ENCODE measurements around the gene ALDOB. TPM values are rescaled to one million over a fixed set of nuclear protein-coding genes. Genes with fewer than 3 reads are reported as not detected.

Gene ALDOB
- total RNA-seq, 4 donors from 2014 or later = 0.95 TPM; not detected in 3

DNA sequence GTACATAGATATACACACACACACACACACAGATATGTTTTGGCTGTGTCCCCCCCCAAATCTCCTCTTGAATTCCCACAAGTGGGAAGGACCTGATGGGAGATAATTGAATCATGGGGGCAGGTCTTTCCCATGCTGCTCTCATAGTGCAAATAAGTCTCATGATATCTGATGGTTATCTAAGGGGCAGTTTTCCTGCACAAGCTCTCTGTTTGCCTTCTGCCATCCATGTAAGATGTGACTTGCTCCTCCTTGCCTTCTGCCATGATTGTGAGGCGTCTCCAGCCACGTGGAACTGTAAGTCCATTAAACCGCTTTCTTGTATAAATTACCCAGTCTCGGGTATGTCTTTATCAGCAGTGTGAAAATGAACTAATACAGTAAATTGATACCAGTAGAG, 15.9 kb upstream of the ALDOB start:
- intact Hi-C loops (cut with DNase I; ENCODE audit: low total_unique reads) = no loop called here
- H3K27ac ChIP-seq = no peak overlapping the region
- no peaks in the 10 kb centered on the region for H3K27me3 ChIP-seq

DNA sequence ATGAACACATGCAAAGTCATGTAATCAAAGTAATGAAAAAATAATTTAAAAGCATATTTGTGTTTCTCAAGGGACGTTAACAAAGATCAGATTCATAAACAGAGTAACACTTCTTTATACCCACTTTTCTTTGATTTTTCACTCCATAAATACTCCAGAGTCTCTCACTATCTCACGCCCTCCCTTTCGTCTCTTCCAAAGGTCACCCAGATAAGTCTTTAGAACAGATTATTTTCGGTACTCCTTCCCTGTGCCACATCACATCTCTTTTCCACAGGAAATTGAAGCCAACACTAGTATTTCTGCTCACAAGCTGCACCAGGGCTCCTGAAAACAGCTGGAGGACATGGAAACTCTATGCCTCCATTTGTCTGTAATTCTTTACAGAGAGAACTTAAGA, 15.4 kb upstream of the ALDOB start:
- no peaks in the 10 kb centered on the region for H3K36me3 ChIP-seq
- H3K9me3 ChIP-seq = no peaks in the 10 kb centered on the region
- intact Hi-C loops (cut with DNase I; ENCODE audit: low total_unique reads) = no loop called here
- TF ChIP-seq POLR2A (IDR thresholded peaks at IDR 0.05) = no peak
- TF ChIP-seq, protein P1, sequence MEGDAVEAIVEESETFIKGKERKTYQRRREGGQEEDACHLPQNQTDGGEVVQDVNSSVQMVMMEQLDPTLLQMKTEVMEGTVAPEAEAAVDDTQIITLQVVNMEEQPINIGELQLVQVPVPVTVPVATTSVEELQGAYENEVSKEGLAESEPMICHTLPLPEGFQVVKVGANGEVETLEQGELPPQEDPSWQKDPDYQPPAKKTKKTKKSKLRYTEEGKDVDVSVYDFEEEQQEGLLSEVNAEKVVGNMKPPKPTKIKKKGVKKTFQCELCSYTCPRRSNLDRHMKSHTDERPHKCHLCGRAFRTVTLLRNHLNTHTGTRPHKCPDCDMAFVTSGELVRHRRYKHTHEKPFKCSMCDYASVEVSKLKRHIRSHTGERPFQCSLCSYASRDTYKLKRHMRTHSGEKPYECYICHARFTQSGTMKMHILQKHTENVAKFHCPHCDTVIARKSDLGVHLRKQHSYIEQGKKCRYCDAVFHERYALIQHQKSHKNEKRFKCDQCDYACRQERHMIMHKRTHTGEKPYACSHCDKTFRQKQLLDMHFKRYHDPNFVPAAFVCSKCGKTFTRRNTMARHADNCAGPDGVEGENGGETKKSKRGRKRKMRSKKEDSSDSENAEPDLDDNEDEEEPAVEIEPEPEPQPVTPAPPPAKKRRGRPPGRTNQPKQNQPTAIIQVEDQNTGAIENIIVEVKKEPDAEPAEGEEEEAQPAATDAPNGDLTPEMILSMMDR (IDR thresholded peaks at IDR 0.05) = no peak
- H3K27me3 ChIP-seq = no peaks in the 10 kb centered on the region
- H3K27ac ChIP-seq = no peak overlapping the region
- no peaks in the 10 kb centered on the region for H3K4me1 ChIP-seq
- no peak overlapping the region for H3K4me3 ChIP-seq
- DNase-seq = no peak

More for the DNA sequence above, 15.9 kb upstream of the ALDOB start:
- Histone ChIP-seq H3K4me3 (no peak overlapping the region), H3K9me3 (no peaks in the 10 kb centered on the region), H3K4me1 (no peaks in the 10 kb centered on the region), H3K36me3 (no peaks in the 10 kb centered on the region)
- DNase-seq = no peak
- TF ChIP-seq, protein P1 (IDR thresholded peaks at IDR 0.05) = no peak
- no peak for TF ChIP-seq POLR2A (IDR thresholded peaks at IDR 0.05)

DNA sequence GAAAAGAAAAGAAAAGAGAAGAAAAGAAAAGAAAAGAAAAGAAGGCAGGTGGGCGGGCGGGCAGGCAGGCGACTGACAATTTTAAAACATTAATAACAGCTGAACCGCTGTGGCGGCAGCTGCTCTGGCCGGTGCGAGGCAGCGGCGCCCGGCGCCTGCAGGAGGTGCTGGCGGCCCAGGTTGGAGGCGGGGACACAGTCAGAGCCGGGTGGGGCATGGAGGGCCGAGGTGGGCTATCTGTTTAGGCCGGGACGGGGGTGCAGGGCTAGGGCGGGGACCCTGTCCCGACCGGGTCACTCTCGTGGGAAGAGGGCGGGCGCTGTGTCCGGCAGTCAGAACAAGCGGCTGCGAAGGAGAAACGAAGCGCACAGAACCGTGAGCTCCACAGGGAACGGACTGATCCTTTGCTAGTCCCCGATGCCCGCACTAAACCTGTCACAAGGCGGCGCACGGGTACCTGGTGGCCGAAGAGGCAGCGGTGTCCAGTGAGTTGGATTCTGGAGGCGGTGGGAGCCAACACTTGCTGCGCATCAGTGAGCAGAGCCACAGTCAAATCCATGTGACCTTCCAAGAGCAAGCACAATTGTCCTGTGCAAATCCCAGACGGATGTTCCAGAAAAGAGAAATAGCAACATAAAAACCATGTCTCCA, 13.6 kb upstream of the ALDOB start:
- peak overlapping the region; percentile 42 to 55 for H3K27ac ChIP-seq

DNA sequence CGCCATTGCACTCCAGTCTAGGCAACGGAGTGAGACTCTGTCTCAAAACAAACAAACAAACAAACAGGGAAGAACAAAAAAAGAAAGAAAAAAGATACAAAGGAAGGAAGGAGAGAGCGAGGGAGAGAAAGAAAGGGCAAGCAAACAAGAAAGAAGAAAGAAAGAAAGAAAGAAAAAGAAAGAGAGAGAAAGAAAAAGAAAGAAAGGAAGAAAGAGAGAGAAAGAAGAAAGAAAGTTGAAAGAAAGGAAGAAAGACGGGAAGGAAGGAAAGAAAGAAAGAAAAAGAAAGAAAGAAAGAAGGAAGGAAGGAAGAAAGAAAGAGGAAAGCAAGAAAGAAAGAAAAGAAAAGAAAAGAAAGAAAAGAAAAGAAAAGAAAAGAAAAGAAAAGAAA, 13.1 kb upstream of the ALDOB start:
- intact Hi-C loops (cut with DNase I; ENCODE audit: low total_unique reads) = no loop called here
- H3K4me3 ChIP-seq = peak overlapping the region in 1 of 2 donors; percentile 54
- no peaks in the 10 kb centered on the region for H3K9me3 ChIP-seq
- no peaks in the 10 kb centered on the region for H3K27me3 ChIP-seq
- no peak overlapping the region for H3K27ac ChIP-seq
- no peak for DNase-seq
- TF ChIP-seq POLR2A (IDR thresholded peaks at IDR 0.05) = no peak
- TF ChIP-seq, protein P1 (IDR thresholded peaks at IDR 0.05) = no peak
- no peaks in the 10 kb centered on the region for H3K4me1 ChIP-seq
- no peaks in the 10 kb centered on the region for H3K36me3 ChIP-seq

More for the DNA sequence above, 13.6 kb upstream of the ALDOB start:
- Histone ChIP-seq H3K36me3 (no peaks in the 10 kb centered on the region), H3K9me3 (no peaks in the 10 kb centered on the region), H3K27me3 (no peaks in the 10 kb centered on the region), H3K4me3 (peak overlapping the region; percentile 36 to 54), H3K4me1 (no peaks in the 10 kb centered on the region)
- intact Hi-C loops (cut with DNase I; ENCODE audit: low total_unique reads) = no loop called here
- DNase-seq = peak; percentile 51 to 56
- TF ChIP-seq, protein P1 (IDR thresholded peaks at IDR 0.05) = peak; percentile 48 to 64 (median 58)
- no peak for TF ChIP-seq POLR2A (IDR thresholded peaks at IDR 0.05)

DNA sequence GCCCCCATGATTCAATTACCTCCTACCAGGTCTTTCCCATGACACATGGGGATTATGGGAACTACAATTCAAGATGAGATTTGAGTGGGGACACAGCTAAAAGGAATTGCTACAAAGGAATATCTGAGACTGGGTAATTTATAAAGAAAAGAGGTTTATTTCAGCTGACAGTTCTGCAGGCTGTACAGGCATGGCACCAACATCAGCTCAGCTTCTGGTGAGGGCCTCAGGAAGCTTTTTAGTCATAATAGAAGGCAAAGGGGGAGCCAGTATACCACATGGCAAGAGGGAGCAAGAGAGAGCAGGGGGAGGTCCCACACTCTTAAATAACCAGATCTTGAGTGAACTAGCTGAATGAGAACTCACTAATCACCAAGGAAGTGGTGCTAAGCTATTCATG, 11.2 kb upstream of the ALDOB start:
- Histone ChIP-seq H3K9me3 (no peaks in the 10 kb centered on the region), H3K27ac (no peak overlapping the region), H3K27me3 (no peaks in the 10 kb centered on the region), H3K36me3 (no peaks in the 10 kb centered on the region), H3K4me3 (no peak overlapping the region), H3K4me1 (no peaks in the 10 kb centered on the region)
- intact Hi-C loops (cut with DNase I; ENCODE audit: low total_unique reads) = no loop called here
- TF ChIP-seq, protein P1 (IDR thresholded peaks at IDR 0.05) = no peak
- no peak for TF ChIP-seq POLR2A (IDR thresholded peaks at IDR 0.05)
- no peak for DNase-seq

Data from uterus (tissue), 4 donors.